Fibroblast of villous mesenchyme (primary cell): ENCODE measurements around the gene RHBDF2. TPM values are rescaled to one million over a fixed set of nuclear protein-coding genes. Genes with fewer than 3 reads are reported as not detected.
"Not testable (repeated sequence)": the region's sequence is repeated elsewhere in the genome, so short reads cannot be mapped to it uniquely, and the experiment has no call there.

ENCODE experiments used
- DNase-seq: peaks from one replicate; pipeline ENCODE4 v3.0.0-alpha.2; 2010; ENCODE audit warnings: low read depth
- H3K4me3 ChIP-seq: 2 replicates; pipeline ENCODE4 v1.5.1; 2011; ENCODE audit warnings: low read depth, mild to moderate bottlenecking, low read length
- CTCF ChIP-seq: IDR thresholded peaks from 2 replicates; pipeline ENCODE4 v1.5.1; 2012; ENCODE audit warnings: low read depth, mild to moderate bottlenecking, low read length; ENCODE audit not compliant: insufficient read depth
- total RNA-seq: library from RNA; depleted of rRNA; stranded (reverse); fragments of >200 nt; gene quantifications from 2 replicates; pipeline ENCODE4 v1.2.3, GENCODE V29; 2012

Gene RHBDF2
- total RNA-seq, 1 donor = 13.4 TPM

GRCh38 chr17:76511668-76512365, 10.6 kb upstream of the RHBDF2 start:
- DNase-seq = no peak
- H3K4me3 ChIP-seq = no peak overlapping the region
- TF ChIP-seq CTCF = no peak

GRCh38 chr17:76510831-76511244, 9.6 kb upstream of the RHBDF2 start:
- DNase-seq = no peak
- no peak for TF ChIP-seq CTCF
- no peak overlapping the region for H3K4me3 ChIP-seq

GRCh38 chr17:76508472-76509063, 7.3 kb upstream of the RHBDF2 start:
- not testable (repeated sequence) for DNase-seq

GRCh38 chr17:76506408-76507345, 5.5 kb upstream of the RHBDF2 start:
- H3K4me3 ChIP-seq = no peak overlapping the region
- peak; percentile 83 for TF ChIP-seq CTCF
- DNase-seq = peak; percentile 66

More at GRCh38 chr17:76508472-76509063, 7.3 kb upstream of the RHBDF2 start:
- H3K4me3 ChIP-seq = not testable (repeated sequence)

- no peak for DNase-seq
- H3K4me3 ChIP-seq = no peak overlapping the region
- TF ChIP-seq CTCF = peak; percentile 22
Observed at GRCh38 chr17:76504117-76504516, 2.9 kb upstream of the RHBDF2 start.

GRCh38 chr17:76502341-76503211, 1.4 kb upstream of the RHBDF2 start:
- H3K4me3 ChIP-seq = no peak overlapping the region
- no peak for TF ChIP-seq CTCF
- DNase-seq = no peak
